Epithelial cell of alveolus of lung (primary cell): ENCODE data around the gene CREB5. TPM values are rescaled to one million over a fixed set of nuclear protein-coding genes. Genes with fewer than 3 reads are reported as not detected.

ENCODE experiments used
- total RNA-seq: library from RNA; depleted of rRNA; stranded (reverse); fragments of >200 nt; gene quantifications from 2 replicates; pipeline ENCODE4 v1.2.1, GENCODE V29; 2015

Gene CREB5, protein sequence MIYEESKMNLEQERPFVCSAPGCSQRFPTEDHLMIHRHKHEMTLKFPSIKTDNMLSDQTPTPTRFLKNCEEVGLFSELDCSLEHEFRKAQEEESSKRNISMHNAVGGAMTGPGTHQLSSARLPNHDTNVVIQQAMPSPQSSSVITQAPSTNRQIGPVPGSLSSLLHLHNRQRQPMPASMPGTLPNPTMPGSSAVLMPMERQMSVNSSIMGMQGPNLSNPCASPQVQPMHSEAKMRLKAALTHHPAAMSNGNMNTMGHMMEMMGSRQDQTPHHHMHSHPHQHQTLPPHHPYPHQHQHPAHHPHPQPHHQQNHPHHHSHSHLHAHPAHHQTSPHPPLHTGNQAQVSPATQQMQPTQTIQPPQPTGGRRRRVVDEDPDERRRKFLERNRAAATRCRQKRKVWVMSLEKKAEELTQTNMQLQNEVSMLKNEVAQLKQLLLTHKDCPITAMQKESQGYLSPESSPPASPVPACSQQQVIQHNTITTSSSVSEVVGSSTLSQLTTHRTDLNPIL
- 8.5 and 9.2 TPM in 2 replicates for total RNA-seq

DNA sequence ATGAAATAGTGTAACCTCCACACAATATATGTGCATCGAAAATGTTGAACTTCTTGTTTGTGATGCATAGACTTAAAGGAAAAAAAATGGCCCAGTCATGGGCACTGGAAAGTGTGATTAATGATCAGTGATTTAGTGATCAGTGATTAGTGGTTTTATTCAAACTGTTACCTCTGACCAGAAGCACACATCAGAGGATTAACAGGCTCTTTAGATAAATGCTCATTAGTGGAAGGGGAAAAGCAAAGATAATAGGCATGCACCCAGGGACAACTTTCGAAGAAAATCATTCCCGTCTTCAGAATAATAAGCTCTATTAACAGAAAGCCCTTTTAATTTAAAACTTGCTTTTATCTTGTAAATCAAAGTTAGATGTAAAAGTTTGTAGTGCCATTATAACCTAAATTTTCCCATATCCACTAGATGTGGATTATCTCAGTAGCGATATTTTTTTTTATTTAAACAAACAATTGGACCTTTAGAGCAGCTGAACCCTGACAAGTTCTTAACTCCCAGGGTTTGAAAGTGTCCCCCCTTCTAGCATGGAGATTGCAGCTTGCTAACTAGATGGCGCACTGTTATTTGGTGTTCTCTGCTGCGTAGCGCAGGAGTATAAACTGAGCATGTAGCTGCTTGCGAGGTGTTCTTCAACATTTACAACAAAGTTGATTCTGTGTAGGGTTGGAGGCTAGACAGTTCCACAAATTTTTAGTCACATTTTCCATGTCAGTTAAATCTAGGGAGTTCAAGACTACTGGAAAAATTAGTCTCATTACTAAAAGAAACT lies at the start of gene CREB5:
CREB5 (plus strand) TSS at position 643 of the 787 bp plus-strand sequence. CDS start 397 bp downstream, outside the sequence.

Other genes starting within 250 kb of the CREB5 start
- 9.6 and 12.3 TPM in 2 replicates for gene JAZF1, start 231.7 kb upstream of the CREB5 start, total RNA-seq